DOHH2 (cell line): ENCODE results near the gene OR2T4.

Experiments
- H3F3A ChIP-seq: fragments of 200-600 bp; sonication (generic), shearing (Covaris generic); 2 replicates; pipeline ENCODE4 v1.6.0; 2016; ENCODE audit warnings: antibody characterized with exemption, mild to moderate bottlenecking; ENCODE audit not compliant: control insufficient read depth, insufficient read depth
- H3K27ac ChIP-seq: fragments of 200-600 bp; sonication (generic); 2 replicates; pipeline ENCODE4 v1.5.1; 2014; ENCODE audit warnings: low read depth, mild to moderate bottlenecking, low read length, moderate library complexity
- H3K27me3 ChIP-seq: fragments of 200-600 bp; sonication (generic); 2 replicates; pipeline ENCODE4 v1.6.1; 2014; ENCODE audit warnings: mild to moderate bottlenecking, low read length, mixed read lengths; ENCODE audit not compliant: control insufficient read depth
- H3K36me3 ChIP-seq: fragments of 200-600 bp; sonication (generic); 2 replicates; pipeline ENCODE4 v1.6.1; 2014; ENCODE audit warnings: mild to moderate bottlenecking, low read length, moderate library complexity, mixed read lengths; ENCODE audit not compliant: control insufficient read depth
- H3K4me1 ChIP-seq: fragments of 200-600 bp; sonication (generic); 2 replicates; pipeline ENCODE4 v1.6.1; 2014; ENCODE audit warnings: mild to moderate bottlenecking, low read length, mixed read lengths; ENCODE audit not compliant: control insufficient read depth
- H3K4me2 ChIP-seq: fragments of 200-600 bp; sonication (generic); 2 replicates; pipeline ENCODE4 v1.6.0; 2014; ENCODE audit warnings: mild to moderate bottlenecking, low read length, moderate library complexity
- H3K4me3 ChIP-seq: fragments of 200-600 bp; sonication (generic); 2 replicates; pipeline ENCODE4 v1.5.1; 2014; ENCODE audit warnings: mild to moderate bottlenecking, low read length, mixed read lengths
- H3K79me2 ChIP-seq: fragments of 200-600 bp; sonication (generic); 2 replicates; pipeline ENCODE4 v1.6.1; 2014; ENCODE audit warnings: mild to moderate bottlenecking, low read length, mixed read lengths; ENCODE audit not compliant: control insufficient read depth
- H3K9me2 ChIP-seq: fragments of 200-600 bp; sonication (generic); replicated peaks from 2 replicates; pipeline ENCODE4 v1.6.1; 2014; ENCODE audit warnings: mild to moderate bottlenecking, low read length, mixed read lengths; ENCODE audit not compliant: control insufficient read depth
- H3K9me3 ChIP-seq: fragments of 200-600 bp; sonication (generic); 2 replicates; pipeline ENCODE4 v1.6.1; 2014; ENCODE audit warnings: antibody characterized with exemption, low read length, mixed read lengths; ENCODE audit not compliant: control insufficient read depth, insufficient read depth
- H4K20me1 ChIP-seq: fragments of 200-600 bp; sonication (generic); 2 replicates; pipeline ENCODE4 v1.6.0; 2014; ENCODE audit warnings: low read depth, mild to moderate bottlenecking, antibody characterized with exemption, low read length, moderate library complexity; ENCODE audit not compliant: control insufficient read depth, insufficient read depth
- CTCF ChIP-seq: fragments of 200-600 bp; sonication (generic); IDR thresholded peaks from one replicate; pipeline ENCODE4 v1.5.1; 2014; ENCODE audit warnings: antibody characterized with exemption, mild to moderate bottlenecking, low read depth, low read length; ENCODE audit not compliant: poor library complexity, severe bottlenecking
- EZH2phosphoT487 ChIP-seq: fragments of 200-600 bp; sonication (generic); IDR thresholded peaks from 2 replicates; pipeline ENCODE4 v1.6.1; 2017; ENCODE audit warnings: borderline replicate concordance, mild to moderate bottlenecking, antibody characterized with exemption, low read length, moderate library complexity, mixed read lengths

Gene OR2T4

GRCh38 chr1:248361121-248361715 lies at the start of gene OR2T4:
OR2T4 (plus strand) TSS chr1:248361665; CDS start chr1:248361665, 0 bp downstream.
- Histone ChIP-seq H3K4me3 (no peak within 1 kb of the TSS), H3K27me3 (no peaks in the 10 kb centered on the region), H3K9me3 (no peaks in the 10 kb centered on the region), H3K79me2 (no peaks in the 10 kb centered on the region), H3K4me1 (no peaks in the 10 kb centered on the region), H3K27ac (no peak within 1 kb of the TSS), H4K20me1 (no peaks in the 10 kb centered on the region), H3K36me3 (no peaks in the 10 kb centered on the region), H3K9me2 (no peaks in the 10 kb centered on the region), H3F3A (no peaks in the 10 kb centered on the region), H3K4me2 (no peak within 1 kb of the TSS)
- no peak for TF ChIP-seq CTCF
- TF ChIP-seq EZH2phosphoT487: no peak

GRCh38 chr1:248316796-248317195 lies 44.7 kb upstream of the OR2T4 start:
- Histone ChIP-seq H3K9me3 (no peaks in the 10 kb centered on the region), H3K27me3 (no peaks in the 10 kb centered on the region), H3K27ac (no peak overlapping the region), H3F3A (no peaks in the 10 kb centered on the region), H3K9me2 (no peaks in the 10 kb centered on the region), H4K20me1 (no peaks in the 10 kb centered on the region), H3K4me2 (no peak overlapping the region), H3K36me3 (no peaks in the 10 kb centered on the region), H3K79me2 (no peaks in the 10 kb centered on the region), H3K4me1 (no peaks in the 10 kb centered on the region), H3K4me3 (no peak overlapping the region)
- no peak for TF ChIP-seq CTCF
- TF ChIP-seq EZH2phosphoT487: no peak

GRCh38 chr1:248324468-248324867 lies 37.0 kb upstream of the OR2T4 start, which contains the start of gene OR2M7:
OR2M7 (minus strand) TSS chr1:248324568; CDS start chr1:248324568, 0 bp downstream.
- H3K79me2 ChIP-seq: no peaks in the 10 kb centered on the region
- TF ChIP-seq EZH2phosphoT487 (no peak), CTCF (no peak)
- no peaks in the 10 kb centered on the region for H3K9me2 ChIP-seq
- H4K20me1 ChIP-seq: no peaks in the 10 kb centered on the region
- no peak within 1 kb of the TSS for H3K4me3 ChIP-seq
- no peaks in the 10 kb centered on the region for H3F3A ChIP-seq
- no peaks in the 10 kb centered on the region for H3K4me1 ChIP-seq
- no peaks in the 10 kb centered on the region for H3K27me3 ChIP-seq
- H3K36me3 ChIP-seq: no peaks in the 10 kb centered on the region
- no peak within 1 kb of the TSS for H3K4me2 ChIP-seq
- no peaks in the 10 kb centered on the region for H3K9me3 ChIP-seq
- no peak within 1 kb of the TSS for H3K27ac ChIP-seq
